ELR (cell line): ENCODE data around the gene CCDC80.
"Not testable (repeated sequence)": the region's sequence is repeated elsewhere in the genome, so short reads cannot be mapped to it uniquely, and the experiment has no call there.

Experiments
- DNase-seq: peaks from one replicate; pipeline ENCODE4 v3.0.0-alpha.2; 2015; ENCODE audit warnings: low read depth

Gene CCDC80

DNA sequence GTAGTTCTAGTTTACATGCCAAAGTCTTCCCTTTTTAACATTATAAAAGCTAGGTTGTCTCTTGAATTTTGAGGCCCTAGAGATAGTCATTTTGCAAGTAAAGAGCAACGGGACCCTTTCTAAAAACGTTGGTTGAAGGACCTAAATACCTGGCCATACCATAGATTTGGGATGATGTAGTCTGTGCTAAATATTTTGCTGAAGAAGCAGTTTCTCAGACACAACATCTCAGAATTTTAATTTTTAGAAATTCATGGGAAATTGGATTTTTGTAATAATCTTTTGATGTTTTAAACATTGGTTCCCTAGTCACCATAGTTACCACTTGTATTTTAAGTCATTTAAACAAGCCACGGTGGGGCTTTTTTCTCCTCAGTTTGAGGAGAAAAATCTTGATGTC, 57.8 kb downstream of the CCDC80 start:
- no peak for DNase-seq

DNA sequence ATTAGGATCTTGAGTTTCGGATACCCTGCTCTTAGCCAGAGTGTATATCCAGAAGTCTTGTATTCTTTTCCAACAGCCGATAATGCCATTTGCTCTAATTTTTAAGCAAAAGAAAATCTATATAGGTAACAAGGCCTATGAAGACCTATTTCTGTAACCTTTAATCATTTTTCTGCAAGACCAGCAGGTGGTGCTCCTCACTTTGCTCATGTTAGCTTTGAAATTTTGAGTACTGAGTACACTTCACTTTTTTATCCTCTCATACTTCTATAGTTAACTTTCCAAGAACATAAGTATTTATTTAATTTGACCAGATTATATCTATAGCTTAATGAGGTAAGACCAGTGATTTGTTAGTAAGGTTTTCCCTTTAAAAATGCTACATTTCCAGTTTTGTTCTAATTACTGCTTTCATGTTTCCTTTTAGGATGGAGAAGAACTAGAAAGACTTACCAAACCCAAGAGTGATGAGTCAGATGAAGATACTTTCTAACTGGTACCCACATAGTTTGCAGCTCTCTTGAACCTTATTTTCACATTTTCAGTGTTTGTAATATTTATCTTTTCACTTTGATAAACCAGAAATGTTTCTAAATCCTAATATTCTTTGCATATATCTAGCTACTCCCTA, 58.6 kb downstream of the CCDC80 start:
- peak; percentile 75 for DNase-seq

DNA sequence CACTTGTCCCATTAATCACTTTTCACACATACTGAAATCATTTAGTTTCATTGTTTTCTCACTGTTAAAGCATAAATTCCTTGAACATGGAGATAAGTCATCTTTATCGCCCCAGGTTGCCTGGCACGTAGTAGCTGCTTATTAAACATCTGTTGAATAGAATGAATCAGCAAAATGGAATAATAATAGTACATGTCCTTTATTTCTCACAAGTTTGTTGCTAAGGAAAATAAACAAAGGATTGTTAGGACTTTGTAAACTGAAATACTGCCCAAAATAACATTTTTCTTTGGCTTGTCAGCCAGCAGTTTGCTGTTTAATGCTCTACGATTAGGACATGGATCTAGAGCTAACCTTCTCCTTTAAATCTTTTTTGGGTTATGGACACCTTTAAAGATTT, 61.2 kb downstream of the CCDC80 start:
- DNase-seq, result no peak

DNA sequence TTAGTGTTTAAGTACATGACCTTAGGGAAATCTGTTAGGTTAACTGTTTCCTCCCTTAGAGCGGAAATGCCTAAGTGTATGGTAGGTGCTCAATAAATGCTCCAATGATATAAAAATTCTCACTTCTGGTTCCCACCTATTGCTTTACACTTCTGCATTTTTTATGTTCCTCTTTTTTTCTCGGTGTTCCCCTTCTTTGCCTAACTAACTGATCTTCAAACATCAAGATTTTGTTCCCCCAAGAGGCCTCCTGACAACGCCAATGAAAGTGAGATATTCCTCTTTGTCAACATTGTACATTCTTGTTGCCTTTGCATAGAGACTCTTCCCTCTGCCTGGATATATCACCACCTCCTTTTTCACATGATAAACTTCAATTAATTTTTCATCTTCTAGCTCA, 61.7 kb downstream of the CCDC80 start:
- no peak for DNase-seq

DNA sequence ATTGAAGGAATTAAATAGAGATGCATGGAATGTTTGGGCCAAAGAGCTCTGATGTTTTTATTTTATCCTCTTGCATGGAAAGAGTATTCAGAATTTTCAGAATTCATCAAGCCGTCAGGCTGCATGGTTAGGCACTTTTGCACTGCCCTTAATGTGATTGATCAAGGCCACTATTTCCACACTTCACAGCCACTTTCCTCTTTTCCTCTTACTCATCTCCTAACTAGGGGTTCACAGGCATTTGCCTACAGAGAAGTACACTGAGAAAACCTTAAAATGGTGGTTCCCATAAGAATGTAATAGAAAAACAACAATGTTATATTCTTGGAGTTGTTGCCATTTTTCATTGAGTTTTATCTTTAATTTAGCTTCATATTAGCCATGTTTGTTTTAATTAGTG, 68.2 kb downstream of the CCDC80 start:
- no peak for DNase-seq

DNA sequence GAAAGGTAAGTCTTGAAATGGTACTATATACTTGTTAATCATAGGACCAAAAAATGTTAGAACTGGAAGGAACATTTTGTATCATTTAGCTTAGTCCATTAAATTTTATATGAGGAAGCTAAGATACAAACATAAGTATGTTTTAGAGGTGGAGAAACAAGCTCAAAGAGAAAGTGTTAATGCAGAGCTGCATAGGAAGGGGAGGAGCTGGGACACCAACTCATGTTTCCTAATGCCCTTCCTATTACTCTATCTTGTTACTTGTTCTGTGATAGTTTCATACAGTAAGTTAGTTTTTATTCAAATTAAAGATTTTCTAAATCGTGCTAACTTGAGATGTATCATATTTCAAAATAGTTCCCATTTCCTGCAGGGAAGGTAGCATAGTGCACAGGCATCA, 71.7 kb downstream of the CCDC80 start:
- no peak for DNase-seq

DNA sequence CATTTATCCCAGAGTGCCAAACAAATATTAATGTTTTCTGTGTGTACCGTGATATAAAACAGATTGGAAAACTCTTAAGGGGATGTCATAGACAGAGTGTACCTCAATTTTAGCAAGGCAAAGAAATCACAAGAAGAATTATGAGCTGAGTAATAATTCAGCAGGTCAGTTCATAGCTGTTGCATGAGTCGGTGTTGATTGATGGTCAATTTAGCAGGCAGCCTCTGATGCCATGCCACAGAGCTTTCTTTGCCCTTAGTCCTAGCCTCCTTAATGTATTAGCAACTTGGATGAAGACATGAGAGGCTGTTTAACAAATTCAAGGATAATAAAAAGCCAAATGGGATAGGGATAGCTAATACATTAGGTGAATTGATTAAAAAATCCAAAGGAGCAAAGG, 72.3 kb downstream of the CCDC80 start:
- DNase-seq, result peak; percentile 42

DNA sequence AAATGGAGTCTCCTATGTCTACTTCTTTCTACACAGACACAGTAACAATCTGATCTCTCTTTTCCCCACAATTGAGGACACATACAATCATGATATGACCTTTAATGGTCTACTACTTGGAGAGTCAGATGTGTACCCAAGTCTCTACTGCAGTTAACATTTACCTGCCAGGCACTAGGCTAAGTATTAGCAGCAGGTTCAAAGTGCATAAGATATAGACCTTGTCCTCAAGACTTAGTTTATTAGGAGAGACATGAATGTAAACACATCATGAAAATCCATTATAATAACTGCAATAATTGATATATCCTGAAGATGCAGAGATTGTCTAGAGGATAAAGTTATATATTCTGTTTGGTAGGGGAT, 76.0 kb downstream of the CCDC80 start:
- no peak for DNase-seq

DNA sequence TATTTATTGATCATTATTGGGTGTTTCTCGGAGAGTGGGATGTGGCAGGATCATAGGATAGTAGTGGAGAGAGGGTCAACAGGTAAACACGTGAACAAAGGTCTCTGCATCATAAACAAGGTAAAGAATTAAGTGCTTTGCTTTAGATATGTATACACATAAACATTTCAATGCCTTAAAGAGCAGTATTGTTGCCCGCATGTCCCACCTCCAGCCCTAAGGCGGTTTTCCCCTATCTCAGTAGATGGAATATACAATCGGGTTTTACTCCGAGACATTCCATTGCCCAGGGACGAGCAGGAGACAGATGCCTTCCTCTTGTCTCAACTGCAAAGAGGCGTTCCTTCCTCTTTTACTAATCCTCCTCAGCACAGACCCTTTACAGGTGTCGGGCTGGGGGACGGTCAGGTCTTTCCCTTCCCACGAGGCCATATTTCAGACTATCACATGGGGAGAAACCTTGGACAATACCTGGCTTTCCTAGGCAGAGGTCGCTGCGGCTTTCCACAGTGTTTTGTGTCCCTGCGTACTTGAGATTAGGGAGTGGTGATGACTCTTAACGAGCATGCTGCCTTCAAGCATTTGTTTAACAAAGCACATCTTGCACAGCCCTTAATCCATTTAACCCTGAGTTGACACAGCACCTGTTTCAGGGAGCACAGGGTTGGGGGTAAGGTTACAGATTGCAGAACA, 76.5 kb downstream of the CCDC80 start:
- DNase-seq, result not testable (repeated sequence)

DNA sequence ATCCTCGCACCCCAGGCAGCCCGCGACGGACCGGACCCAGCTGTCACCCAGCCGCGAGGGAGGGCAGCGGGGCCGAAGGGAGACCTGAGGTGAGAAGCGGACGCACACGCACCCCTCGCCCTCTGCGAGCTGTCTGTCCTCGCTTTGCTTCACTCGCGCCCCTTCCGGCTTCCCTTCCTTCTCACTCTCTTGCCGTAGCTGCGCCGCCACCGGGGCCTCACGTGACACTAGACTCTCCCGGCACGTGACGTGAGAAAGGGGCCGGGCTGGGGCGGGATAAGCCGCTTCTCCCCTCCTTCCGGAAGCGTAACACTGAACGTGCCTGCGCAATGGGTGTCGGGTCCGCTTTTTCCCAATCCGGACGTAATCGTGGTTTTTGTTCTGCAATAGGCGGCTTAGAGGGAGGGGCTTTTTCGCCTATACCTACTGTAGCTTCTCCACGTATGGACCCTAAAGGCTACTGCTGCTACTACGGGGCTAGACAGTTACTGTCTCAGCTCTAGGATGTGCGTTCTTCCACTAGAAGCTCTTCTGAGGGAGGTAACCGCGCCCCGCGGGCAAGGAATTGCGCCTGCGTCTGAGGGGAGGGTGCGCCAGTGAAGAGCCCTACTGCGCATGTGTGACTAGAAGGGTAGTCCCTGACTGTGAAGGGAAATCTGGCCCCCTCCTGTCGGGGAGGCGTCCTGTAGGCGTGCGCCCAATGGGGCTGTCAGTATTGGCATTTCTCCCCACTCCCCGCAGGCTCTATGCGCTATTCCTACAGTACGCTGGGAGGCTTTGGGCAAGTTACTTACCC, 79.0 kb downstream of the CCDC80 start, which contains the start of the genes ATG3 and SLC35A5:
Gene ATG3, minus strand, starts transcription at position 229 of the 796 bp plus-strand sequence. CDS start 434 bp downstream, outside the sequence.
Gene SLC35A5, plus strand, starts transcription at position 312 of the 796 bp plus-strand sequence. CDS start 1,359 bp downstream, outside the sequence.
- DNase-seq, result peak; percentile 99

DNA sequence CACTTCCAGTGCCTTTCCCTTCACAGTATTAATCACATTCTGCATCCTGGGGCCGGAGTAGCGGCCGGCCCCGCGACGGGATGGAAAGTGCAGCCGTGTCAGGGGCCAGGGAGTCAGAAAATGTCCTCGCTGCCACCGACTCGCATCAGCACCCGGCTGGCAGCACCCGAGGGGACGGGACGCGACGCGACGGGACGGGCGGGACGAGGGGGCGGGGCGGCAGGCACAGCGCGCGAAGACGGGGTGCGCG, 79.5 kb downstream of the CCDC80 start:
- DNase-seq, result no peak

DNA sequence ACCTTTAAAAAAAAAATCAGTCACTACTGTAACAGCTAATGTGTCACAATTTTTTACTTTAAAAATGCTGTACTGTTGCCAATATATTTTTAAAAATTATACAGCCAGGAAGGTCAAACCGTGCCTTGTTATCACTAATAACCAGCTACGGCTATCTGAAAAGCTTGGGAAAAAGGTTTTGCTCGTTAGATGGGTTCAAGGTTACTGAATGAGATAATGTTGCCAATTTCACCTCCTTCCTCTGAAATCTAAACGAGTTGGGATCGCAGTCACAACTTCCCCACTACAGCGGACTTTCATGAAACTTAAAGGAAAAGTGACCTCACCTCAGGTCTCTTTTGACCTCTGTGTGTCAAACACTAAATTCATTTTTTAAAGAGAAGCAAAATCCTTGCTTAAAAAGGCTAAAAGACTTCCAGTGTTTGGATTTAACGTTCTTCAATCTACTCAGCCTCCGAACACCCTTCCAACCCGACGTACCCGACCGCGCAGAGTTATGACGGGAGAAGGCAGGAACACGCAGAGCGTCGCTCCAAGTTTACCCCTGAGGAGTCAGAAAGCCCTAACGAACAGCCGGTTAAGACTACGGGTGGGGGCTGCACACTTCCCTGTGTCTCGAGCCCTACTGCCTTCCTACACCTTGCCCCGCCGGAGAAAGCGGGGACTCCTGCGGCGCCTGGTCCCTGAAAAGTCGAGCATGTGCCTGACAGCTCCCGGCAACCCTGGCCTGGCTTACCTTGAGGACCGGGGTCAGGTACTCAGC, 80.0 kb downstream of the CCDC80 start:
- DNase-seq, result peak; percentile 90

DNA sequence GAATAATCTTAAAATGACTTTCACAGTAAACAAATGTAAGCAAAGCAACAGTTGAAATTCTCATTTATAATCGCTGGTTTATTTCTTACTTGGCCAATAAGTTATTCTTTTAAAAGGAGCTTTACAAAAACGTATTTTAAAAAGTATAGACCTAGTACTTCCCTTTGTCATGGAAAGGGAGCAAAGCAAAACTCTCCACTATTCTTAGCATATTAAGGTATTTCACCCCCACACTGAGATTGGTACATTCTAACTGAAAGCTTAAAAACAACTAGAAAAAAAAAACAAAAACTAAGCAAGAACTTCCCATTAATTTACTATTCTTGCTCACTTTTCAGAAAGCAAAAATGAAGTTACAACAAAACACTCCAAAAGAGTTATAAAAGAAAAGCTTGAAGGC, 80.6 kb downstream of the CCDC80 start:
- no peak for DNase-seq

DNA sequence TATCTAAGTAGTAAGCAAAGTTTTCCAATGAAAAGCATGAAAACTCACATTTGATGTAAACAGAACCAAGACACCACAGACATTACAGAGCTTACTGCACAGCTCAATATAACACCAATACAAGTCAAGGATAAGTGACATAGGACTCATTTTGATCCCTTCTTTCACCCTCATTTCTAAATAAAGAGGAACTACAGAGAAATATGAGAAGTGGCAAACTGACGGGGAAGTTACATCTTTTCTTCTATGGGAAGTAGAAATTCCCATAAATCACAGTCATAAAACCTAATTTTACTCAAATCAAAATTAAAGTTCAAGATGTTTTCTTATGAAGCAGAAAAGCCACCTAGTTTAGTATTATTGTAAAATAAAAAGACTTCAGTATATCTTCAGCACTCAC, 83.0 kb downstream of the CCDC80 start:
- DNase-seq, result no peak

DNA sequence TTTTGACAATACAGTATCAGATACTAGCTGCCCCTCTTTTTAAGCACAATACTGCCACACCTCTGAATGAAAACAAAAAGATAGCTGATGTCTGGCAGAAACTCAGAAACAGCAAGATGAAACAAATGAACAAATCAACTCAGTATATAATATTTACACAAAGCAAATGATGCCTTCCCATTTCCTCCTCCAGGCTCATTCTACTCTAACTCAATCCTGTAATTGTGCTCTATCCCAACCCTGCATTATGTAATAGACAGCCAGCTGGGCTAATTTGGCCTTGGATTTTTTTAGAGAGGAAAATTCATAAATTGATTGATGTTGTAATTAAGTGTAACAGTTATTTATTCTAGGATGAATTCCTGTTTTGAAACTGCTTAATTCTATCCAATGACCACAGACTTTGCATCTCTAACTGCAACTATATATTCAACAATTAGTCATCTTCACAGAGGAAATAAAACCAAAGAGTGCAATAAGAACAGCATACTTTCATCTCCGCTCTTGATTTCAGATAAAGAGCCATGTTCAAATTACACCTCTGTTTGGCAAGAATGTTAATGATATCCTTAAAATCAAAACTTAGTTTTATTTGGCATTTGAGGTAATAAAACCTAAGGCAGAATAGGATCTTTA, 85.3 kb downstream of the CCDC80 start:
- peak; percentile 26 for DNase-seq

DNA sequence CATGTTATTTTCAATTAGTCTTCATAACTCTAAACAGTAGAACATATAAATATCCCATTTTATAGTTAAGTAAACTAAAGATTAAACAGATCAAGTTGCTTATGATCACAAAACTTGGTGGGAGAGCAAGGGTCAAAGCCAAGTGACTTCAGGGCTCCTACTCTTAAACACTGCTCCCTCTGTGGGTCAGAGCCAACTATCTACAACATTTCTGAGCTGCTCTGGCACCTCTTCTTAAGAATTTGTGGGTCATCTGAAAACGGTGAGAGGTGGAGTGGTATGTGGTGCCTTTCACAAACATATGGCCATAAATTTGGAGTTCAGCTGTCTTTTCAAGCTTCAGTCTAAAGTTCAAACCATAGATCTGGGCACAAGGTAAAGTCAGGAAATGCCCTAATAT, 90.1 kb downstream of the CCDC80 start:
- DNase-seq, result no peak
